GM12878 (cell line): ENCODE data around the gene IGIP. TPM values are rescaled to one million over a fixed set of nuclear protein-coding genes. Genes with fewer than 3 reads are reported as not detected.

ENCODE experiments used
- ATAC-seq: fragments of 200-7000 bp; cut with Tn5 transposase; 3 replicates; pipeline ENCODE4 v1.9.1; 2020; ENCODE audit warnings: mild to moderate bottlenecking, moderate library complexity
- Bru-seq: library from RNA; stranded (reverse); fragments of 400-500 nt; gene quantifications from one replicate; lab custom pipeline; 2021; lab: Mats Ljungman, UMichigan
- BruChase-seq, 2 experiments: library from RNA; stranded (reverse); fragments of 400-500 nt; gene quantifications; one replicate each; lab custom pipeline; 2021; lab: Mats Ljungman, UMichigan
- BruUV-seq: library from RNA; stranded (reverse); fragments of 400-500 nt; replicated peaks from 2 replicates; lab custom pipeline; 2021; lab: Mats Ljungman, UMichigan
- CTCF ChIA-PET: fragments of 300-600 bp; sonication (Branson Sonifier 250); formaldehyde crosslinking; extraction: SDS; loops from one replicate; lab custom pipeline; 2021; ENCODE audit warnings: inconsistent platforms; lab: Yijun Ruan, JAX
- POLR2A ChIA-PET: fragments of 350-600 bp; formaldehyde crosslinking; extraction: SDS; loops from one replicate; lab custom pipeline; 2021; ENCODE audit warnings: inconsistent platforms; lab: Charles Lee
- RAD21 ChIA-PET: fragments of 300-600 bp; sonication (Branson Sonifier 250); formaldehyde crosslinking; loops from one replicate; lab custom pipeline; 2023; ENCODE audit warnings: antibody characterized with exemption; ENCODE audit not compliant: unreplicated experiment; lab: Charles Lee
- SMC1A ChIA-PET: fragments of 300-600 bp; sonication (Branson Sonifier 250); formaldehyde crosslinking; loops from one replicate; lab custom pipeline; 2023; ENCODE audit not compliant: unreplicated experiment, uncharacterized antibody; lab: Charles Lee
- DNase-seq: peaks from one replicate; pipeline ENCODE4 v3.0.0-alpha.2; 2011; ENCODE audit warnings: low read depth, low spot score
- FAIRE-seq: peaks from 3 replicates; lab custom pipeline; 2011; peaks lifted over from hg19 to GRCh38; lab: Jason Lieb, UNC
- H2AFZ ChIP-seq: 2 replicates; pipeline ENCODE4 v1.6.0; 2011; ENCODE audit warnings: low read depth, low read length, control low read depth; ENCODE audit not compliant: control insufficient read depth
- H3K27ac ChIP-seq: 2 replicates; pipeline ENCODE4 v1.5.1; 2011; ENCODE audit warnings: control low read depth; ENCODE audit not compliant: control insufficient read depth, insufficient read depth
- H3K27me3 ChIP-seq, 2 experiments: replicated peaks in 1 of 2; 2 replicates each; pipeline versions ENCODE4 v1.6.0 to v1.6.1; 2011; ENCODE audit warnings: low read length in 1 of 2; ENCODE audit not compliant: control insufficient read depth in 2 of 2, insufficient read depth in 2 of 2
- H3K36me3 ChIP-seq, 2 experiments: 2 replicates each; pipeline ENCODE4 v1.5.1; 2011; ENCODE audit warnings: low read length in 1 of 2; ENCODE audit not compliant: control insufficient read depth in 2 of 2, insufficient read depth in 2 of 2
- H3K4me1 ChIP-seq: 2 replicates; pipeline ENCODE4 v1.6.1; 2011; ENCODE audit warnings: mild to moderate bottlenecking, low read length, moderate library complexity, mixed read lengths; ENCODE audit not compliant: control insufficient read depth, insufficient read depth
- H3K4me2 ChIP-seq: 2 replicates; pipeline ENCODE4 v1.6.0; 2011; ENCODE audit warnings: control low read depth; ENCODE audit not compliant: control insufficient read depth, insufficient read depth
- H3K4me3 ChIP-seq: fragments of 200-600 bp; sonication (generic); 2 replicates; pipeline ENCODE4 v1.5.1; 2016
- H3K79me2 ChIP-seq: 2 replicates; pipeline ENCODE4 v1.6.0; 2011; ENCODE audit warnings: low read length; ENCODE audit not compliant: control insufficient read depth, insufficient read depth
- H3K9ac ChIP-seq: 2 replicates; pipeline ENCODE4 v1.8.0; 2011; ENCODE audit warnings: low read length, control low read depth, mixed read lengths; ENCODE audit not compliant: control insufficient read depth, insufficient read depth
- H3K9me3 ChIP-seq: replicated peaks from 3 replicates; pipeline ENCODE4 v1.5.1; 2011; ENCODE audit warnings: mild to moderate bottlenecking, low read length; ENCODE audit not compliant: control insufficient read depth, insufficient read depth
- H4K20me1 ChIP-seq: 2 replicates; pipeline ENCODE4 v1.6.0; 2011; ENCODE audit not compliant: control insufficient read depth, insufficient read depth
- BCL11A ChIP-seq: IDR thresholded peaks from 2 replicates; pipeline ENCODE4 v1.6.1; 2011; ENCODE audit warnings: low read depth, low read length
- BRCA1 ChIP-seq: IDR thresholded peaks from 2 replicates; pipeline ENCODE4 v1.6.1; 2011; ENCODE audit warnings: low read depth, low read length, improper control_type of control experiment
- E2F4 ChIP-seq: IDR thresholded peaks from 2 replicates; pipeline ENCODE4 v1.6.1; 2012; ENCODE audit warnings: low read depth, low read length, improper control_type of control experiment
- EZH2 ChIP-seq: IDR thresholded peaks from 2 replicates; pipeline ENCODE4 v1.6.1; 2012; ENCODE audit warnings: low read depth, mild to moderate bottlenecking, control low read depth, inconsistent platforms, low read length, borderline replicate concordance; ENCODE audit not compliant: control insufficient read depth
- HDAC6 ChIP-seq: fragments of 200-600 bp; sonication (generic); IDR thresholded peaks from one replicate; pipeline ENCODE4 v1.8.0; 2017; ENCODE audit warnings: antibody characterized with exemption; ENCODE audit not compliant: unreplicated experiment
- JUNB ChIP-seq: IDR thresholded peaks from 2 replicates; pipeline ENCODE4 v1.6.1; 2016; ENCODE audit warnings: antibody characterized with exemption, mild to moderate bottlenecking
- MYB ChIP-seq: fragments of 150-350 bp; IDR thresholded peaks from 2 replicates; pipeline ENCODE4 v1.6.1; 2014; ENCODE audit warnings: mild to moderate bottlenecking, low read depth, low read length, borderline replicate concordance
- SMAD5 ChIP-seq: IDR thresholded peaks from 2 replicates; pipeline ENCODE4 v1.6.1; 2016; ENCODE audit warnings: antibody characterized with exemption, low read depth
- YBX1 ChIP-seq: fragments of 450-650 bp; IDR thresholded peaks from 2 replicates; pipeline ENCODE4 v1.6.1; 2016; ENCODE audit warnings: antibody characterized with exemption
- ZNF622 ChIP-seq: fragments of 450-650 bp; IDR thresholded peaks from 2 replicates; pipeline ENCODE4 v1.6.1; 2017; ENCODE audit warnings: mild to moderate bottlenecking, inconsistent platforms
- WGBS: methylation state at CpG from one replicate; pipeline ENCODE4 v1.1.6; 2016; ENCODE audit warnings: low lambda C conversion rate; ENCODE audit not compliant: insufficient replicate concordance, insufficient coverage; ENCODE audit errors: missing lambda C conversion rate; 5-methylcytosine and 5-hydroxymethylcytosine counted together
- in situ Hi-C: fragments of 300-500 bp; cut with MboI; formaldehyde crosslinking; loops from 9 replicates; pipeline ENCODE4 v1.14.3; 2018; ENCODE audit warnings: mixed read lengths
- intact Hi-C: fragments of 100-400 bp; cut with micrococcal nuclease; formaldehyde crosslinking; loops from one replicate; pipeline ENCODE4 v1.14.2; 2022; ENCODE audit not compliant: unreplicated experiment
- long read RNA-seq, 2 experiments: library from polyadenylated mRNA; unstranded; transcript quantifications; one replicate each; pipeline ENCODE4 v2.0.0, GENCODE V29; 2019 to 2020
- polyA minus RNA-seq, 3 experiments: library from RNA; depleted of rRNA, polyadenylated mRNA; stranded (reverse); fragments of >200 nt; gene quantifications; 2 replicates each; pipeline ENCODE4 v1.2.3, GENCODE V29; 2011
- polyA plus RNA-seq, 11 experiments: library from polyadenylated mRNA; depleted of rRNA in 4 of 11; unstranded in 6 of 11; stranded (reverse) in 5 of 11; fragments of >200 nt; fragmentation: Nextera tagmentation in 4 of 11; fragmentation: Illumina TruSeq in 1 of 11; extraction: Ambion mirVana in 4 of 11; extraction: Trizol in 1 of 11; gene quantifications; 1 replicate in 1 of 11; 2 replicates in 10 of 11; pipeline versions ENCODE4 v1.2.1 to v1.2.3, GENCODE V29; 2011 to 2016; ENCODE audit warnings: inconsistent platforms in 2 of 11, missing spikeins in 2 of 11, low read depth in 1 of 11
- total RNA-seq, 4 experiments: library from RNA; depleted of rRNA in 3 of 4; stranded (reverse); fragments of >200 nt in 3 of 4; fragmentation: Illumina TruSeq in 1 of 4; extraction: Trizol in 1 of 4; gene quantifications; 2 replicates each; pipeline versions ENCODE4 v1.2.1 to v1.2.3, GENCODE V29; 2013 to 2021
- TF ChIP-seq, protein P1 (sequence below): IDR thresholded peaks from 2 replicates; pipeline ENCODE4 v1.6.1; 2012; ENCODE audit warnings: mild to moderate bottlenecking, low read depth, low read length

IGIP gene
- total RNA-seq (2013; cell fraction: nucleolus; rRNA removed) = 5.8 and 6.6 TPM in 2 replicates
- total RNA-seq (2014; rRNA removed) (2.4 and 2.7 TPM in 2 replicates), total RNA-seq (2014; rRNA removed; fragmentation: Illumina TruSeq; extraction: Trizol) (2.5 and 3.4 TPM in 2 replicates), total RNA-seq (2021) (2.7 and 3.1 TPM in 2 replicates), polyA plus RNA-seq (2011; rRNA removed) (2.7 and 3.7 TPM in 2 replicates), polyA plus RNA-seq (2014; fragmentation: Illumina TruSeq; extraction: Trizol) (3.3 and 3.6 TPM in 2 replicates), polyA plus RNA-seq (2014; fragmentation: Nextera tagmentation; extraction: Ambion mirVana) (1 to 10 TPM in 1 of 2 experiments, under 1 TPM in 1; 0.58 to 1.2 TPM), polyA plus RNA-seq (2014; rRNA removed) (1.4 TPM in 2 replicates), polyA plus RNA-seq (2016; fragmentation: Nextera tagmentation; extraction: Ambion mirVana) (under 1 TPM; 0.64 to 0.72 TPM), polyA minus RNA-seq (2011; rRNA and poly(A)+ RNA removed) (1.8 and 2.5 TPM in 2 replicates), Bru-seq, nascent RNA (percentile 72 among the genes with signal in this experiment), BruChase-seq, experiment 1, labeled RNA remaining after a 6-hour chase (percentile 83 among the genes with signal in this experiment), BruChase-seq, experiment 2, labeled RNA remaining after a 2-hour chase (percentile 90 among the genes with signal in this experiment)
- polyA plus RNA-seq (2011; ENCODE audit: low read depth) = 1.1 TPM
- polyA plus RNA-seq (2011; cell fraction: cytosol; rRNA removed) = 0.84 and 0.94 TPM in 2 replicates
- 3.7 and 4.6 TPM in 2 replicates for polyA plus RNA-seq (2011; cell fraction: nucleus; rRNA removed)
- 1.1 and 2.9 TPM in 2 replicates for polyA plus RNA-seq (2012)
- polyA minus RNA-seq (2011; cell fraction: cytosol; rRNA and poly(A)+ RNA removed) = 0.53 and 0.73 TPM in 2 replicates
- polyA minus RNA-seq (2011; cell fraction: nucleus; rRNA and poly(A)+ RNA removed) = 2.5 and 4.2 TPM in 2 replicates
- long read RNA-seq, experiment 1 = 0 reads
- long read RNA-seq, experiment 2, partial matches to known transcripts = 0 of 1 reads
- long read RNA-seq, experiment 2, other reads (novel, unspliced or antisense) = 0 of 1 reads

GRCh38 chr5:140125637-140126036, at the start of gene IGIP:
IGIP (plus strand) TSS chr5:140125937; CDS start chr5:140128477, 2,540 bp downstream.
- Histone ChIP-seq H4K20me1 (no peaks in the 10 kb centered on the region), H3K36me3 (no peaks in the 10 kb centered on the region), H3K27ac (no peak within 1 kb of the TSS), H3K4me1 (peaks cover 4% of the 10 kb centered on the region), H3K4me2 (no peak within 1 kb of the TSS), H2AFZ (no peak within 1 kb of the TSS), H3K9me3 (no peaks in the 10 kb centered on the region), H3K9ac (no peak within 1 kb of the TSS), H3K27me3 (no peaks in the 10 kb centered on the region), H3K79me2 (peaks cover 3% of the 10 kb centered on the region), H3K4me3 (no peak within 1 kb of the TSS)
- DNase-seq (no peak), FAIRE-seq (no peak), ATAC-seq (no peak)
- BruUV-seq = no TSS peak
- in situ Hi-C loops (no loop called here), intact Hi-C loops (no loop called here)
- ChIA-PET RAD21 (no interaction called here), POLR2A (no interaction called here), SMC1A (interaction anchor here (0.8 to 1.4 kb wide), 2 partner anchors 11 to 51 kb away, joined by 3 to 4 read pairs; no protein-coding TSS in a partner anchor), CTCF (interaction anchor here (1.0 to 6.4 kb wide), 4 partner anchors 7 to 71 kb away, joined by 3 to 70 read pairs (median 3); no protein-coding TSS in a partner anchor)
- WGBS = 100% methylated on average over 4 of the region's 4 CpGs
- TF ChIP-seq MYB = no peak
- TF ChIP-seq JUNB = no peak
- no peak for TF ChIP-seq SMAD5
- TF ChIP-seq HDAC6 = no peak
- TF ChIP-seq ZNF622 = no peak
- no peak for TF ChIP-seq BRCA1
- TF ChIP-seq E2F4 = no peak
- no peak for TF ChIP-seq YBX1
- TF ChIP-seq BCL11A = no peak
- TF ChIP-seq, protein P1, sequence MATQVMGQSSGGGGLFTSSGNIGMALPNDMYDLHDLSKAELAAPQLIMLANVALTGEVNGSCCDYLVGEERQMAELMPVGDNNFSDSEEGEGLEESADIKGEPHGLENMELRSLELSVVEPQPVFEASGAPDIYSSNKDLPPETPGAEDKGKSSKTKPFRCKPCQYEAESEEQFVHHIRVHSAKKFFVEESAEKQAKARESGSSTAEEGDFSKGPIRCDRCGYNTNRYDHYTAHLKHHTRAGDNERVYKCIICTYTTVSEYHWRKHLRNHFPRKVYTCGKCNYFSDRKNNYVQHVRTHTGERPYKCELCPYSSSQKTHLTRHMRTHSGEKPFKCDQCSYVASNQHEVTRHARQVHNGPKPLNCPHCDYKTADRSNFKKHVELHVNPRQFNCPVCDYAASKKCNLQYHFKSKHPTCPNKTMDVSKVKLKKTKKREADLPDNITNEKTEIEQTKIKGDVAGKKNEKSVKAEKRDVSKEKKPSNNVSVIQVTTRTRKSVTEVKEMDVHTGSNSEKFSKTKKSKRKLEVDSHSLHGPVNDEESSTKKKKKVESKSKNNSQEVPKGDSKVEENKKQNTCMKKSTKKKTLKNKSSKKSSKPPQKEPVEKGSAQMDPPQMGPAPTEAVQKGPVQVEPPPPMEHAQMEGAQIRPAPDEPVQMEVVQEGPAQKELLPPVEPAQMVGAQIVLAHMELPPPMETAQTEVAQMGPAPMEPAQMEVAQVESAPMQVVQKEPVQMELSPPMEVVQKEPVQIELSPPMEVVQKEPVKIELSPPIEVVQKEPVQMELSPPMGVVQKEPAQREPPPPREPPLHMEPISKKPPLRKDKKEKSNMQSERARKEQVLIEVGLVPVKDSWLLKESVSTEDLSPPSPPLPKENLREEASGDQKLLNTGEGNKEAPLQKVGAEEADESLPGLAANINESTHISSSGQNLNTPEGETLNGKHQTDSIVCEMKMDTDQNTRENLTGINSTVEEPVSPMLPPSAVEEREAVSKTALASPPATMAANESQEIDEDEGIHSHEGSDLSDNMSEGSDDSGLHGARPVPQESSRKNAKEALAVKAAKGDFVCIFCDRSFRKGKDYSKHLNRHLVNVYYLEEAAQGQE = no peak
- TF ChIP-seq EZH2 = no peak
